AG04449 (cell line): ENCODE data around the gene HEXA.
A peak's percentile ranks its signal among the peaks of the same experiment; 100 is the strongest.
"Not testable (repeated sequence)": the region's sequence is repeated elsewhere in the genome, so short reads cannot be mapped to it uniquely, and the experiment has no call there.

Experiments used
- CTCF ChIA-PET: fragments of 350-600 bp; formaldehyde crosslinking; extraction: SDS; loops from one replicate; lab custom pipeline; 2021; ENCODE audit warnings: antibody characterized with exemption; lab: Yijun Ruan, JAX
- POLR2A ChIA-PET: fragments of 400-600, 350-600 bp; formaldehyde crosslinking; extraction: SDS; loops from one replicate; lab custom pipeline; 2020; ENCODE audit warnings: antibody characterized with exemption, inconsistent platforms; lab: Yijun Ruan, JAX
- DNase-seq: peaks from one replicate; pipeline ENCODE4 v3.0.0-alpha.2; 2010; ENCODE audit warnings: low read depth, low spot score
- H3K4me3 ChIP-seq: 2 replicates; pipeline ENCODE4 v1.5.1; 2011; ENCODE audit warnings: low read depth, mild to moderate bottlenecking, control low read depth, low read length
- CTCF ChIP-seq: IDR thresholded peaks from one replicate; pipeline ENCODE4 v1.5.1; 2011; ENCODE audit warnings: mild to moderate bottlenecking, moderate library complexity, low read length, control low read depth, inconsistent platforms; ENCODE audit not compliant: insufficient read depth; ENCODE audit errors: missing control alignments

The HEXA gene

GRCh38 chr15:72379856-72380430, 4.1 kb upstream of the HEXA start:
- CTCF ChIA-PET = no interaction called here

GRCh38 chr15:72379106-72379505, 3.3 kb upstream of the HEXA start:
- DNase-seq, CTCF ChIA-PET, H3K4me3 ChIP-seq, POLR2A ChIA-PET: not testable (repeated sequence)

More at GRCh38 chr15:72379856-72380430, 4.1 kb upstream of the HEXA start:
- TF ChIP-seq CTCF = no peak
- POLR2A ChIA-PET = no interaction called here
- H3K4me3 ChIP-seq = no peak overlapping the region
- no peak for DNase-seq

GRCh38 chr15:72377331-72377730, 1.5 kb upstream of the HEXA start:
- ChIA-PET CTCF (interaction anchor here (1.5 kb wide), 1 partner anchor 64 kb away, joined by 5 read pairs; no protein-coding TSS in a partner anchor), POLR2A (no interaction called here)
- no peak for TF ChIP-seq CTCF

GRCh38 chr15:72375501-72375845, 341 bp downstream of the HEXA start:
- ChIA-PET POLR2A (interaction anchor here (0.6 to 2.4 kb wide), 3 partner anchors 35 to 149 kb away, joined by 3 to 10 read pairs (median 3); no protein-coding TSS in a partner anchor), CTCF (interaction anchor here (0.6 to 1.0 kb wide), 2 partner anchors 63 to 190 kb away, joined by 3 to 4 read pairs; no protein-coding TSS in a partner anchor)
- TF ChIP-seq CTCF = no peak
- H3K4me3 ChIP-seq = peak overlapping the region; percentile 95
- no peak for DNase-seq

More at GRCh38 chr15:72377331-72377730, 1.5 kb upstream of the HEXA start:
- H3K4me3 ChIP-seq = no peak overlapping the region
- DNase-seq = no peak

- POLR2A ChIA-PET = no interaction called here
- CTCF ChIA-PET = no interaction called here
- TF ChIP-seq CTCF = no peak
- H3K4me3 ChIP-seq = no peak overlapping the region
- DNase-seq = no peak
Measured at GRCh38 chr15:72372361-72372760, 3.5 kb downstream of the HEXA start.

GRCh38 chr15:72369964-72370363, 5.8 kb downstream of the HEXA start:
- ChIA-PET CTCF (no interaction called here), POLR2A (no interaction called here)
- DNase-seq = no peak
- H3K4me3 ChIP-seq = no peak overlapping the region
- TF ChIP-seq CTCF = no peak

- POLR2A ChIA-PET = no interaction called here
- CTCF ChIA-PET = no interaction called here
Measured at GRCh38 chr15:72368899-72369298, 6.9 kb downstream of the HEXA start.

More at GRCh38 chr15:72368899-72369298, 6.9 kb downstream of the HEXA start:
- no peak for TF ChIP-seq CTCF
- no peak for DNase-seq
- H3K4me3 ChIP-seq = no peak overlapping the region
